Right renal pelvis (tissue), 4 donors: Measurements from ENCODE around the gene CTIF. TPM values are rescaled to one million over a fixed set of nuclear protein-coding genes. Genes with fewer than 3 reads are reported as not detected.

Source experiments
- DNase-seq, 4 donors: peaks; one replicate each; pipeline ENCODE4 v3.0.0-alpha.2; 2013; ENCODE audit warnings: low read depth in 4 of 4, low spot score in 3 of 4, missing footprints in 1 of 4
- polyA plus RNA-seq, 4 donors: library from polyadenylated mRNA; unstranded; fragments of 120-200 nt; gene quantifications; one replicate each; pipeline ENCODE4 v1.2.1, GENCODE V29; 2013; ENCODE audit not compliant: insufficient read length in 4 of 4

The CTIF gene
- polyA plus RNA-seq, 4 donors, result 19.1 to 21.8 (median 21.7) TPM

- DNase-seq, result no peak
Measured at GRCh38 chr18:48599391-48599790, 60.6 kb downstream of the CTIF start.

GRCh38 chr18:48600046-48600445 lies 61.2 kb downstream of the CTIF start:
- no peak for DNase-seq

GRCh38 chr18:48600456-48601090 lies 61.7 kb downstream of the CTIF start:
- no peak for DNase-seq

- no peak for DNase-seq
Measured at GRCh38 chr18:48601343-48601742, 62.5 kb downstream of the CTIF start.

GRCh38 chr18:48602759-48603390 lies 64.0 kb downstream of the CTIF start:
- no peak for DNase-seq

GRCh38 chr18:48605408-48605845 lies 66.6 kb downstream of the CTIF start:
- DNase-seq, result no peak

GRCh38 chr18:48607056-48607984 lies 68.5 kb downstream of the CTIF start:
- DNase-seq, result no peak

GRCh38 chr18:48608581-48608980 lies 69.8 kb downstream of the CTIF start:
- no peak for DNase-seq

GRCh38 chr18:48609114-48609513 lies 70.3 kb downstream of the CTIF start:
- no peak for DNase-seq

GRCh38 chr18:48609820-48610815 lies 71.3 kb downstream of the CTIF start:
- no peak for DNase-seq

- DNase-seq, result no peak
Measured at GRCh38 chr18:48611203-48611602, 72.4 kb downstream of the CTIF start.

- no peak for DNase-seq
Measured at GRCh38 chr18:48611785-48612480, 73.1 kb downstream of the CTIF start.

- DNase-seq, result no peak
Measured at GRCh38 chr18:48612511-48612910, 73.7 kb downstream of the CTIF start.

GRCh38 chr18:48612917-48613316 lies 74.1 kb downstream of the CTIF start:
- DNase-seq, result no peak

GRCh38 chr18:48613589-48614404 lies 75.0 kb downstream of the CTIF start:
- no peak for DNase-seq

- no peak for DNase-seq
Measured at GRCh38 chr18:48615566-48616401, 77.0 kb downstream of the CTIF start.

- DNase-seq, result no peak
Measured at GRCh38 chr18:48616484-48617255, 77.8 kb downstream of the CTIF start.
